GM12865 (cell line): ENCODE data around the gene PCP2.

Experiments used
- DNase-seq: peaks from one replicate; pipeline ENCODE4 v3.0.0; 2010; ENCODE audit warnings: low read depth
- H3K4me3 ChIP-seq: 2 replicates; pipeline ENCODE4 v1.5.1; 2011; ENCODE audit warnings: mild to moderate bottlenecking, low read depth, low read length, control low read depth
- TF ChIP-seq, protein P1 (sequence below): IDR thresholded peaks from 2 replicates; pipeline ENCODE4 v1.5.1; 2011; ENCODE audit warnings: low read length, control low read depth, low read depth, inconsistent platforms; ENCODE audit not compliant: insufficient read depth; ENCODE audit errors: missing control alignments

The PCP2 gene

GRCh38 chr19:7670790-7671189 is 37.3 kb upstream of the PCP2 start:
- TF ChIP-seq, protein P1, sequence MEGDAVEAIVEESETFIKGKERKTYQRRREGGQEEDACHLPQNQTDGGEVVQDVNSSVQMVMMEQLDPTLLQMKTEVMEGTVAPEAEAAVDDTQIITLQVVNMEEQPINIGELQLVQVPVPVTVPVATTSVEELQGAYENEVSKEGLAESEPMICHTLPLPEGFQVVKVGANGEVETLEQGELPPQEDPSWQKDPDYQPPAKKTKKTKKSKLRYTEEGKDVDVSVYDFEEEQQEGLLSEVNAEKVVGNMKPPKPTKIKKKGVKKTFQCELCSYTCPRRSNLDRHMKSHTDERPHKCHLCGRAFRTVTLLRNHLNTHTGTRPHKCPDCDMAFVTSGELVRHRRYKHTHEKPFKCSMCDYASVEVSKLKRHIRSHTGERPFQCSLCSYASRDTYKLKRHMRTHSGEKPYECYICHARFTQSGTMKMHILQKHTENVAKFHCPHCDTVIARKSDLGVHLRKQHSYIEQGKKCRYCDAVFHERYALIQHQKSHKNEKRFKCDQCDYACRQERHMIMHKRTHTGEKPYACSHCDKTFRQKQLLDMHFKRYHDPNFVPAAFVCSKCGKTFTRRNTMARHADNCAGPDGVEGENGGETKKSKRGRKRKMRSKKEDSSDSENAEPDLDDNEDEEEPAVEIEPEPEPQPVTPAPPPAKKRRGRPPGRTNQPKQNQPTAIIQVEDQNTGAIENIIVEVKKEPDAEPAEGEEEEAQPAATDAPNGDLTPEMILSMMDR, result no peak
- no peak for DNase-seq
- H3K4me3 ChIP-seq, result no peak overlapping the region

GRCh38 chr19:7670150-7670783 is 36.7 kb upstream of the PCP2 start:
- DNase-seq, result no peak

GRCh38 chr19:7669641-7670040 is 36.1 kb upstream of the PCP2 start:
- TF ChIP-seq, protein P1, result no peak
- no peak overlapping the region for H3K4me3 ChIP-seq
- no peak for DNase-seq

More at GRCh38 chr19:7670150-7670783, 36.7 kb upstream of the PCP2 start:
- peak overlapping the region; percentile 15; the same call in 1 of the 2 replicates for H3K4me3 ChIP-seq
- TF ChIP-seq, protein P1, result no peak

DNA sequence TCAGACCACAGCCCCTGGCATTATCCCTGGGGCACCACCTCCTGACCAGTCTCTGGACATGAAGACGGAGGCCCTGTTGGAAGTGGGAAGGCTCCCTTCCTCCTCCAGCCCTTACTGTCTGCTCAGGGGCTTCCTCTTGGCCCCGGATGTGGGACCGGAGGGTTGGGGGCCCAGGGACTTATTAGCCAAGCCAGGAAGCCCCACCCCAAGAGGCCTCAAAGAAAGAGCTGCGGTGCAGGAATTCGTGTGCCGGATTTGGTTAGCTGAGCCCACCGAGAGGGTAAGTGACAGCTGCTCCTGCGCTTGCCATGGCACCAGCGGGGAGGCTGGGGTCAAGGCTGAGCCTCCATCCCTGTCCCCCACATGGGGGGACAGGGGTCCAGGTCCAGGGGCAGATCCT is 35.3 kb upstream of the PCP2 start, which contains the start of gene RETN:
TSS of gene RETN (plus strand) at position 208 of the 400 bp plus-strand sequence. CDS start 278 bp downstream, outside the sequence.
- TF ChIP-seq, protein P1, result no peak
- H3K4me3 ChIP-seq, result no peak within 1 kb of the TSS
- DNase-seq, result no peak

GRCh38 chr19:7665076-7665475 is 31.6 kb upstream of the PCP2 start:
- TF ChIP-seq, protein P1, result no peak
- no peak overlapping the region for H3K4me3 ChIP-seq
- no peak for DNase-seq

DNA sequence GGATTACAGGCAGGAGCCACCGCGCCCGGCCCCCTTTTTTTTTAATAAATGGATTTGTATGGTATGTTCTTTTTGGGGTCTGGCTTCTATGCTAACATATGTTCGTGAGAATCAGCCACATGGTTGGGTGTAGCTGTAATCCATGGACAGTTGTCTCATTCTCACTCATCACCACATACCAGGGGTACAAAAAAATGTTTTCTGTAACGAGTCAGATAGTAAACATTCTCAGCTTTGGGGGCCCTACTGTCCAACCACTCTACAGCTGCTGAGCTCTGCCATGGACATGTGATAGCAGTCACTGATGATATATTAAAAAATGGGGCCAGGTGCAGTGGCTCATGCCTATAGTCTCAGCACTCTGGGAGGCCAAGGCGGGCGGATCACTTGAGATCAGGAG is 30.2 kb upstream of the PCP2 start:
- no peak overlapping the region for H3K4me3 ChIP-seq
- DNase-seq, result no peak
- TF ChIP-seq, protein P1, result no peak

DNA sequence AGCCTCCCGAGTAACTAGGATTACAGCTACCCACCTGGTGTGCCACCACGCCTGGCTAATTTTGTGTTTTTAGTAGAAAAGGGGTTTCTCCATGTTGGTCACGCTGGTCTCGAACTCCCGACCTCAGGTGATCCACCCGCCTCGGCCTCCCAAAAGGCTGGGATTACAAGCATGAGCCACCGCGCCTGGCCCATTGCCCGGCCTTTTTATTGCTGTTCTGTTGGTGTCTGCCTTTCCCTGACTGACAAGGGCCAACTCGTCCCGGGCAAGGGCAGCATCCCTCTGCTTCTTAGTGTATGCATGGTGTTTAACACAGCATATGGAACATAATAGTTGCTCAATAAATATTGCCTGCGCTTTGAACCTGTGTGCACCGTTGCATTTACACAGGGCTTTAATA is 29.1 kb upstream of the PCP2 start:
- TF ChIP-seq, protein P1, result no peak
- no peak for DNase-seq
- no peak overlapping the region for H3K4me3 ChIP-seq
